ENCODE results near the gene AGAP1.

The AGAP1 gene

DNA sequence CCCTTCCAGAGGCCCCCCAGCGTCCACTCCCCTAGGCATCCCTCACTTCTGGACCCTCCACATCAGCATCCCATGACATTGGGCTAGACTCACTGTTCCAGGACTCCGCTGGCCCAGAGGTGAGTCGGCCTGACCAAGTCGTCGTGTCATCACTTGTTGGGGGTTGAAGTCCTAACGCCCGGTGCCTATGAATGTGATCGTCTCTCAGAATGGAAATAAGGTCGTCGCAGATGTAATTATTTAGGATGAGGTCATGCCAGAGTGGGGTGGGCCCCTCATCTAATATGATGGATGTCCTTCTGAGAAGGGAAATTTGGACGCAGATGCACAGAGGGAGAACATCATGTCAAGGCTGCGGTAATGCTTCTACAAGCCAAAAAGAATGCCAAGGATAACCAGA lies 142.7 kb downstream of the AGAP1 start:
- Histone ChIP-seq H3K36me3 (ENCODE audit: control insufficient read depth in 2 of 2, insufficient read depth in 2 of 2, low read length in 2 of 2) (no peaks in the 10 kb centered on the region), H3K4me3 (ENCODE audit: low read length in 2 of 2) (no peak overlapping the region), H3K9ac (ENCODE audit: low read depth in 1 of 2, low read length in 2 of 2) (no peak overlapping the region), H3K4me1 (ENCODE audit: control insufficient read depth in 2 of 2, insufficient read depth in 2 of 2, low read length in 2 of 2) (peaks cover 16 to 21% of the 10 kb centered on the region in 2 donors), H3K9me3 (ENCODE audit: control insufficient read depth in 2 of 2, low read length in 2 of 2) (no peaks in the 10 kb centered on the region), H3K27ac (ENCODE audit: low read depth in 2 of 2, low read length in 2 of 2) (no peak overlapping the region), H3K27me3 (ENCODE audit: control insufficient read depth in 2 of 2, insufficient read depth in 2 of 2, low read length in 2 of 2) (no peaks in the 10 kb centered on the region)

- Histone ChIP-seq H3K9ac (ENCODE audit: low read depth in 1 of 2, low read length in 2 of 2) (no peak overlapping the region), H3K36me3 (ENCODE audit: control insufficient read depth in 2 of 2, insufficient read depth in 2 of 2, low read length in 2 of 2) (no peaks in the 10 kb centered on the region), H3K27me3 (ENCODE audit: control insufficient read depth in 2 of 2, insufficient read depth in 2 of 2, low read length in 2 of 2) (no peaks in the 10 kb centered on the region), H3K9me3 (ENCODE audit: control insufficient read depth in 2 of 2, low read length in 2 of 2) (no peaks in the 10 kb centered on the region), H3K4me3 (ENCODE audit: low read length in 2 of 2) (no peak overlapping the region), H3K27ac (ENCODE audit: low read depth in 2 of 2, low read length in 2 of 2) (peak overlapping the region; percentile 12 to 34), H3K4me1 (ENCODE audit: control insufficient read depth in 2 of 2, insufficient read depth in 2 of 2, low read length in 2 of 2) (peaks cover 16 to 21% of the 10 kb centered on the region in 2 donors)
Observed at GRCh38 chr2:235637896-235638295, 144.1 kb downstream of the AGAP1 start.

- Histone ChIP-seq H3K36me3 (ENCODE audit: control insufficient read depth in 2 of 2, insufficient read depth in 2 of 2, low read length in 2 of 2) (no peaks in the 10 kb centered on the region), H3K4me3 (ENCODE audit: low read length in 2 of 2) (no peak overlapping the region), H3K27me3 (ENCODE audit: control insufficient read depth in 2 of 2, insufficient read depth in 2 of 2, low read length in 2 of 2) (no peaks in the 10 kb centered on the region), H3K27ac (ENCODE audit: low read depth in 2 of 2, low read length in 2 of 2) (peak overlapping the region; percentile 75 to 77), H3K9me3 (ENCODE audit: control insufficient read depth in 2 of 2, low read length in 2 of 2) (no peaks in the 10 kb centered on the region), H3K4me1 (ENCODE audit: control insufficient read depth in 2 of 2, insufficient read depth in 2 of 2, low read length in 2 of 2) (peaks cover 16 to 21% of the 10 kb centered on the region in 2 donors), H3K9ac (ENCODE audit: low read depth in 1 of 2, low read length in 2 of 2) (no peak overlapping the region)
Observed at GRCh38 chr2:235638541-235639427, 144.9 kb downstream of the AGAP1 start.

DNA sequence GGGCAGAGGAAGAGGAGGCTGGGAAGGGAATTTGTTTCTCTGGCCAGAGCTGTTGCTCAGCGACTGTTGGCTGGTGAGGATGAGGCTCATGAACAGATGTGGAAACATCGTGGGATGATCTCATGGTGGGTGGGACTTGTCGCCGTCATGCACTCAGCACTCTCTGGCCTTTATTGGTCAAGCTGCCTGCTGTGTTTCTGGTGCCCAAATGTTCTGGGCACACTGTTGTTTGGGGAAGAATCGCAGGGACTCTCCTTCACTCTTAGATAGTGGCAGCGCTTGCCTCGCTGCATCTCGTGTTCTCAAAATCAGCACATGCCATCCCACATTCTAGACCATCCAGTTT lies 145.6 kb downstream of the AGAP1 start:
- H3K27me3 ChIP-seq (ENCODE audit: control insufficient read depth in 2 of 2, insufficient read depth in 2 of 2, low read length in 2 of 2): no peaks in the 10 kb centered on the region
- H3K36me3 ChIP-seq (ENCODE audit: control insufficient read depth in 2 of 2, insufficient read depth in 2 of 2, low read length in 2 of 2): no peaks in the 10 kb centered on the region
- H3K4me1 ChIP-seq (ENCODE audit: control insufficient read depth in 2 of 2, insufficient read depth in 2 of 2, low read length in 2 of 2): peaks cover 16 to 21% of the 10 kb centered on the region in 2 donors
- no peak overlapping the region for H3K9ac ChIP-seq (ENCODE audit: low read depth in 1 of 2, low read length in 2 of 2)
- H3K9me3 ChIP-seq (ENCODE audit: control insufficient read depth in 2 of 2, low read length in 2 of 2): no peaks in the 10 kb centered on the region
- peak overlapping the region; percentile 75 to 78 for H3K27ac ChIP-seq (ENCODE audit: low read depth in 2 of 2, low read length in 2 of 2)
- H3K4me3 ChIP-seq (ENCODE audit: low read length in 2 of 2): no peak overlapping the region

GRCh38 chr2:235639885-235640284 lies 146.0 kb downstream of the AGAP1 start:
- Histone ChIP-seq H3K9me3 (ENCODE audit: control insufficient read depth in 2 of 2, low read length in 2 of 2) (no peaks in the 10 kb centered on the region), H3K4me3 (ENCODE audit: low read length in 2 of 2) (no peak overlapping the region), H3K36me3 (ENCODE audit: control insufficient read depth in 2 of 2, insufficient read depth in 2 of 2, low read length in 2 of 2) (no peaks in the 10 kb centered on the region), H3K27me3 (ENCODE audit: control insufficient read depth in 2 of 2, insufficient read depth in 2 of 2, low read length in 2 of 2) (no peaks in the 10 kb centered on the region), H3K4me1 (ENCODE audit: control insufficient read depth in 2 of 2, insufficient read depth in 2 of 2, low read length in 2 of 2) (peaks cover 16 to 21% of the 10 kb centered on the region in 2 donors), H3K27ac (ENCODE audit: low read depth in 2 of 2, low read length in 2 of 2) (peak overlapping the region; percentile 75 to 78), H3K9ac (ENCODE audit: low read depth in 1 of 2, low read length in 2 of 2) (no peak overlapping the region)

GRCh38 chr2:235640377-235640776 lies 146.5 kb downstream of the AGAP1 start:
- Histone ChIP-seq H3K4me1 (ENCODE audit: control insufficient read depth in 2 of 2, insufficient read depth in 2 of 2, low read length in 2 of 2) (peaks cover 16 to 21% of the 10 kb centered on the region in 2 donors), H3K36me3 (ENCODE audit: control insufficient read depth in 2 of 2, insufficient read depth in 2 of 2, low read length in 2 of 2) (no peaks in the 10 kb centered on the region), H3K9me3 (ENCODE audit: control insufficient read depth in 2 of 2, low read length in 2 of 2) (no peaks in the 10 kb centered on the region), H3K27ac (ENCODE audit: low read depth in 2 of 2, low read length in 2 of 2) (peak overlapping the region; percentile 75 to 78), H3K4me3 (ENCODE audit: low read length in 2 of 2) (no peak overlapping the region), H3K27me3 (ENCODE audit: control insufficient read depth in 2 of 2, insufficient read depth in 2 of 2, low read length in 2 of 2) (no peaks in the 10 kb centered on the region), H3K9ac (ENCODE audit: low read depth in 1 of 2, low read length in 2 of 2) (no peak overlapping the region)

DNA sequence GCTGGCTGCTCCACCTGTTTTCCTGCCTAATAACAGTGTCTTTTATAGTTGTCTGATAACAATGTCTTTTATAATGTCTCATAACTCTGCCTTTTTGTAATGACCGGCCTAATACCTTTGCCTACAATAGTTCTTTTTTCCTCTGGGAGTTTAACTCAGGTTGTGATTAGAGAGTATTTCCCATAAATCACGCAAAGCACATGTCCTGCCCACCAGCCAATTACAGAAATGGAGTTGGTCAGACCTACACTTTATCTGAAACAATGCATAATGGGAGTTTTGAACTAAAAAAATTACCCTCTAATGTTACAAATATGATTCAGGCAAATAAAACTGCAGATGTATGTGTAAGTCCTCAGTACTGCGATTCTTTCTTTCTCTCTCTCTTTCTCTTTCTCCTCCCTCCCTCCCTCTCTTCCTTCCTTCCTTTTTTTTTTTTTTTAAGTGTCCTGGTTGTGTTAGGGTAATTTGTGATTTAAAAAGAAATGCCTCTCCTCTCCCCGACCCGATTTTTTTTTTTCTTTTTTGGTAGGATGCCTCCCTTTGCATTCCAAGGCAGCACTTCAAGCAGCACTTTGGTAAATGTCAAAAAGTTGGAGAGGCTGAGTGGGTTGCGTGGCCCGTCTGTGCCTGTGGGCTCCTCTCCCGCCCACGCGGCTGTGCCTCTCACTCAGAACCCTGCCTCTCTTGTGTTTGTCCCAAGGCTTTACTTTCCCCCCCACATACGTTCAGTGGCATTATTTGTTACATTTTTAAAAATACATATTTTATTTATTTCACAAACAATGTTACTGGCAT lies 147.3 kb downstream of the AGAP1 start:
- Histone ChIP-seq H3K9ac (ENCODE audit: low read depth in 1 of 2, low read length in 2 of 2) (peak overlapping the region in 1 of 2 donors; percentile 19), H3K27ac (ENCODE audit: low read depth in 2 of 2, low read length in 2 of 2) (peak overlapping the region in 1 of 2 donors; percentile 75), H3K27me3 (ENCODE audit: control insufficient read depth in 2 of 2, insufficient read depth in 2 of 2, low read length in 2 of 2) (no peaks in the 10 kb centered on the region), H3K36me3 (ENCODE audit: control insufficient read depth in 2 of 2, insufficient read depth in 2 of 2, low read length in 2 of 2) (no peaks in the 10 kb centered on the region), H3K4me3 (ENCODE audit: low read length in 2 of 2) (no peak overlapping the region), H3K4me1 (ENCODE audit: control insufficient read depth in 2 of 2, insufficient read depth in 2 of 2, low read length in 2 of 2) (peaks cover 16 to 21% of the 10 kb centered on the region in 2 donors), H3K9me3 (ENCODE audit: control insufficient read depth in 2 of 2, low read length in 2 of 2) (no peaks in the 10 kb centered on the region)

DNA sequence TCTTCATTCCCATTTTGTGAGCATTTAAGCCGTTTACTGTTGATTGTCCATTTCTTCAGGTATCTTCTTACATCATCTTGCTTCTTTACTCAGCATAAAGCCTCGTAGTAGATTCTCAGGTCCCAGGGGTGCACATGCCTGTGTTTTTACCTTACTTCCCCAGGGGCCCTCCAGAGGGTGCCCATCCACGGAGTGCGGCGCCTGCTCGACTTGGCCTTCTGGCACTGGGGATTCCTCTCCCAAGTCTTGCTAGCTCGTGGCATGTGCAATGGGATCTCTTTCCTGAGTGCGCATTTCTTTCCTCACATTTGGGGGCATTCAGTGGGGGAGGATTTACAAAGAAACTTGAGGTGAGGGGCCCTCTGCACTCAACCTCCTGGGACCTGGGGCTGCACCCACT lies 148.1 kb downstream of the AGAP1 start:
- no peak overlapping the region for H3K9ac ChIP-seq (ENCODE audit: low read depth in 1 of 2, low read length in 2 of 2)
- H3K27me3 ChIP-seq (ENCODE audit: control insufficient read depth in 2 of 2, insufficient read depth in 2 of 2, low read length in 2 of 2): no peaks in the 10 kb centered on the region
- H3K4me1 ChIP-seq (ENCODE audit: control insufficient read depth in 2 of 2, insufficient read depth in 2 of 2, low read length in 2 of 2): peaks cover 16 to 21% of the 10 kb centered on the region in 2 donors
- no peak overlapping the region for H3K4me3 ChIP-seq (ENCODE audit: low read length in 2 of 2)
- H3K27ac ChIP-seq (ENCODE audit: low read depth in 2 of 2, low read length in 2 of 2): no peak overlapping the region
- H3K9me3 ChIP-seq (ENCODE audit: control insufficient read depth in 2 of 2, low read length in 2 of 2): no peaks in the 10 kb centered on the region
- H3K36me3 ChIP-seq (ENCODE audit: control insufficient read depth in 2 of 2, insufficient read depth in 2 of 2, low read length in 2 of 2): no peaks in the 10 kb centered on the region

DNA sequence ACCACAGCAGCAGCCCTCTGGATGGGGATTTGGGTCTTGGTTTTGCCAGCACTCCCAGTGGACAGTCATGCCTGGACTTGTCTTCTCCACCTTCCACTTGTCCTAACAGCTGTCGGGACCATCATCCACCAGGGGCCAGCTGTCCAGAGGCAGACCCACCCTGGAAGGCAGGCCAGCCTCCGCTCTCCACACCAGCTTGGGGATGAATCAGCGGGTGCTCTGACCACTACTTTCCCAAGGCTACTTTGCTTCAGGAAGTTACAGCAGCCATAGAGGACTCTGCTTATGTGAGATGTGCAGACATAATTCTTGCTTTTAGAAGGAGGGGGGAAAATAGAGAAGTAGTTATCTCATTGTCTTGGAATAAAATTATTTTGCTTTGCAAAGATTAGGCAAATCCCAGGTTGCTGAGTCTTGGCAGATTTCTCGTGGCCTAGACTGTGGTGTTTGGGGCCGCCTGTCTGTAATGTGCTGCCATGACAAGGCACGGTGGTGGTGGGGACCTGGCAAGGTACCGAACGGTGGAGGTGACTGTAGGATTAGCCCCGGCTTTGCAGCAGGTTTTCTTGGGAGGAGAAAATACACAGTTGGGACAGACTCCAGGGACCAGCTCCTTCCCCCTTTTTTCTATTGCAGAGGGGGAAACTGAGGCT lies 148.7 kb downstream of the AGAP1 start:
- no peaks in the 10 kb centered on the region for H3K27me3 ChIP-seq (ENCODE audit: control insufficient read depth in 2 of 2, insufficient read depth in 2 of 2, low read length in 2 of 2)

More for the DNA sequence above, 148.7 kb downstream of the AGAP1 start:
- no peaks in the 10 kb centered on the region for H3K9me3 ChIP-seq (ENCODE audit: control insufficient read depth in 2 of 2, low read length in 2 of 2)
- peaks cover 16 to 21% of the 10 kb centered on the region in 2 donors for H3K4me1 ChIP-seq (ENCODE audit: control insufficient read depth in 2 of 2, insufficient read depth in 2 of 2, low read length in 2 of 2)
- H3K4me3 ChIP-seq (ENCODE audit: low read length in 2 of 2): no peak overlapping the region
- H3K36me3 ChIP-seq (ENCODE audit: control insufficient read depth in 2 of 2, insufficient read depth in 2 of 2, low read length in 2 of 2): no peaks in the 10 kb centered on the region
- H3K27ac ChIP-seq (ENCODE audit: low read depth in 2 of 2, low read length in 2 of 2): no peak overlapping the region
- H3K9ac ChIP-seq (ENCODE audit: low read depth in 1 of 2, low read length in 2 of 2): no peak overlapping the region

All from mucosa of rectum (tissue), 2 donors.